Fibroblast of lung (primary cell): ENCODE measurements around the gene PGGHG. TPM values are rescaled to one million over a fixed set of nuclear protein-coding genes. Genes with fewer than 3 reads are reported as not detected.

ENCODE experiments used
- DNase-seq, 2 donors: peaks; one replicate each; pipeline versions ENCODE4 v3.0.0 to v3.0.0-alpha.2; 2010; ENCODE audit warnings: low read depth in 2 of 2
- H2AFZ ChIP-seq: 2 replicates; pipeline ENCODE4 v1.5.1; 2012; ENCODE audit warnings: low read length, control low read depth, inconsistent platforms
- H3K27ac ChIP-seq: 2 replicates; pipeline ENCODE4 v1.5.1; 2011; ENCODE audit warnings: low read length, control low read depth; ENCODE audit not compliant: insufficient read depth
- H3K27me3 ChIP-seq: 2 replicates; pipeline ENCODE4 v1.5.1; 2011; ENCODE audit warnings: mild to moderate bottlenecking, low read length; ENCODE audit not compliant: control insufficient read depth, insufficient read depth
- H3K36me3 ChIP-seq: 2 replicates; pipeline ENCODE4 v1.5.1; 2011; ENCODE audit warnings: low read length; ENCODE audit not compliant: control insufficient read depth, insufficient read depth
- H3K4me1 ChIP-seq: 2 replicates; pipeline ENCODE4 v1.5.1; 2011; ENCODE audit warnings: low read length; ENCODE audit not compliant: control insufficient read depth, insufficient read depth; ENCODE audit errors: extremely low read depth
- H3K4me2 ChIP-seq: 2 replicates; pipeline ENCODE4 v1.5.1; 2011; ENCODE audit warnings: low read length, control low read depth; ENCODE audit not compliant: insufficient read depth; ENCODE audit errors: extremely low read depth
- H3K4me3 ChIP-seq, 4 experiments: fragments of 200-600 bp in 1 of 4; sonication (generic) in 1 of 4; replicated peaks in 1 of 4; 2 replicates each; pipeline ENCODE4 v1.5.1; 2011 to 2016; ENCODE audit warnings: low read length in 4 of 4, low read depth in 3 of 4, mild to moderate bottlenecking in 3 of 4, control low read depth in 2 of 4, inconsistent platforms in 1 of 4, mixed read lengths in 1 of 4; ENCODE audit not compliant: insufficient read depth in 1 of 4; ENCODE audit errors: control extremely low read depth in 1 of 4
- H3K79me2 ChIP-seq: 2 replicates; pipeline ENCODE4 v1.5.1; 2012; ENCODE audit warnings: mild to moderate bottlenecking, low read length, inconsistent platforms; ENCODE audit not compliant: control insufficient read depth, insufficient read depth
- H3K9ac ChIP-seq: 2 replicates; pipeline ENCODE4 v1.5.1; 2011; ENCODE audit warnings: mild to moderate bottlenecking, low read length, control low read depth; ENCODE audit not compliant: insufficient read depth
- H3K9me3 ChIP-seq: 2 replicates; pipeline ENCODE4 v1.5.1; 2012; ENCODE audit warnings: low read depth, low read length; ENCODE audit not compliant: control insufficient read depth, insufficient read depth
- H4K20me1 ChIP-seq: 2 replicates; pipeline ENCODE4 v1.5.1; 2011; ENCODE audit warnings: low read length; ENCODE audit not compliant: control insufficient read depth, insufficient read depth; ENCODE audit errors: extremely low read depth
- CTCF ChIP-seq, 2 donors: IDR thresholded peaks in 1 of 2; conservative IDR thresholded peaks in 1 of 2; 1 replicate in 1 of 2; 2 replicates in 1 of 2; pipeline ENCODE4 v1.5.1; 2011 to 2012; ENCODE audit warnings: low read length in 2 of 2, control low read depth in 1 of 2, inconsistent platforms in 1 of 2, low read depth in 1 of 2, mild to moderate bottlenecking in 1 of 2
- EZH2 ChIP-seq: IDR thresholded peaks from 2 replicates; pipeline ENCODE4 v1.5.1; 2012; ENCODE audit warnings: low read length, control low read depth, mild to moderate bottlenecking; ENCODE audit errors: missing control alignments
- polyA plus RNA-seq, 2 donors: library from polyadenylated mRNA; depleted of rRNA in 1 of 2; stranded (reverse) in 1 of 2; unstranded in 1 of 2; fragments of >200 nt; gene quantifications; 2 replicates each; pipeline ENCODE4 v1.2.1, GENCODE V29; 2011 to 2012; ENCODE audit warnings: missing spikeins in 1 of 2
- total RNA-seq: library from RNA; depleted of rRNA; stranded (reverse); fragments of >200 nt; gene quantifications from 2 replicates; pipeline ENCODE4 v1.2.1, GENCODE V29; 2014

PGGHG gene
- total and polyA plus RNA-seq, 2 donors (not counting 1 experiment from before 2014, with no cell fraction given) = 4.6 to 8.4 TPM

DNA sequence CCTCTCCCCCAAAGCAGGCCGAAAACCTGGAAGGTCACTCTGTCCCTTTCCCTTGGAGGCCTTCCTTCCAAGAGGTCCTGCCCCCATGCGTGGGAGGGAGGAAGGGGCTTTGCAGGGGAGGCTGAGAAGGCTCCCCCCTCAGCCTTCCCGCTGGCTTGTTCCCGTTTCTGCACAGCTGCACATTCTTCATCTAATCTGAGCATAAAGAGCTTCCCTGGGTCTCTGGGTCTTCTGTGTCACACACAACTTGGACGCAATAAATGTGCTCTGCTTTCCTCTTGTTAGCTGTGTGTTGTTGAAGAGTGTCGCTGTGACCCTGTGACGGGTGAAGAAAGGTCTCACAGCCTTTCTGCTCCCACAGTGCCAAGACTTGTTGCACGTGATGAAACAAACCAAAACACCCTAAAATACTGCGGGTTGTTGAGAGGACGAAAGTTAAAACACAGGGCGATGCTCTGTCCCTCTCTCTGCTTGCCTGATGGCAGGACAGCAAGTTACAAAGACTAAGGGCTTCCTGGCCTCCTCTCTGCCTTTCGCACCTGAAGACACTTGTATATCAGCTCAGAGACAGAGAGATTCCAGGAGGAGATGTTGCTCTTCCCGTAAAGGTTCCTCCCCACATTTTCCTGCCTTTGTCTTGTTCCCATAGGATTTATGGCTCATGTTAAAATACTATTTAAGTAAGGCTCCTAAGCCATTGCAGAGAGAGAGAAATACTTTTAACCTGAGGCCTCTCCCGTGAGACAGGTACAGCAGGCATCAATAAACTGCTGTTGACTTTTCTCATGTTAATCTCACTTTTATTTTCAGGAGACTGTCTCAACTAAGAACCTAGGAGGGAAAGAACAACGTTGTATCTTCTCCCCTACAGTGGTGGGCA lies 47.1 kb downstream of the PGGHG start:
- no peaks in the 10 kb centered on the region for H3K36me3 ChIP-seq
- H3K9ac ChIP-seq = no peak overlapping the region
- H3K4me3 ChIP-seq = no peak overlapping the region
- H3K27me3 ChIP-seq = no peaks in the 10 kb centered on the region
- no peaks in the 10 kb centered on the region for H3K9me3 ChIP-seq
- H3K27ac ChIP-seq = no peak overlapping the region
- no peaks in the 10 kb centered on the region for H3K79me2 ChIP-seq
- no peaks in the 10 kb centered on the region for H4K20me1 ChIP-seq
- H3K4me1 ChIP-seq = no peaks in the 10 kb centered on the region
- H2AFZ ChIP-seq = peak overlapping the region; percentile 90
- no peak overlapping the region for H3K4me2 ChIP-seq
- DNase-seq = no peak
- TF ChIP-seq CTCF (conservative IDR thresholded peaks at IDR 0.05 in 1 of 2, IDR thresholded peaks at IDR 0.05 in 1 of 2; ENCODE audit: low read depth in 1 of 2, low read length in 2 of 2) = no peak
- no peak for TF ChIP-seq EZH2

- Histone ChIP-seq H3K27me3 (no peaks in the 10 kb centered on the region), H3K9me3 (no peaks in the 10 kb centered on the region), H3K27ac (no peak overlapping the region), H2AFZ (no peak overlapping the region), H3K4me3 (no peak overlapping the region), H4K20me1 (no peaks in the 10 kb centered on the region), H3K4me1 (no peaks in the 10 kb centered on the region), H3K36me3 (no peaks in the 10 kb centered on the region), H3K4me2 (no peak overlapping the region), H3K9ac (no peak overlapping the region), H3K79me2 (no peaks in the 10 kb centered on the region)
- no peak for TF ChIP-seq EZH2
- TF ChIP-seq CTCF (conservative IDR thresholded peaks at IDR 0.05 in 1 of 2, IDR thresholded peaks at IDR 0.05 in 1 of 2; ENCODE audit: low read depth in 1 of 2, low read length in 2 of 2) = no peak
- no peak for DNase-seq
Observed at GRCh38 chr11:336659-337198, 47.8 kb downstream of the PGGHG start.

DNA sequence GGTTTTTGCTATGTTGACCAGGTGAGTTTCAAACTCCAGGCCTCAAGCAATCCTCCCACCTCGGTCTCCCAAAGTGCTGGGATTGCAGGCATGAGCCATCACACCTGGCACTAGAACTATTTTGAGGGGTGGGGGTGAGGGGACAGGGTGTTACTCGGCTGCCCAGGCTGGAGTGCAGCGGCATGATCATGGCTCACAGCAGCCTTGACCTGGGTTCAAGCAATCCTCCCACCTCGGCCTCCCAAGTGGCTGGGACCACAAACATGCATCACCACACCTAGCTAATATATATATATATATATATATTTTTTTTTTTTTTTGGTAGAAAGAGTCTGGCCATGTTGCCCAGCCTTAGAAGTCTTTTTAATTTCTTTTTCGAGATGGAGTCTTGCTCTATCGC lies 48.8 kb downstream of the PGGHG start:
- H3K9ac ChIP-seq = no peak overlapping the region
- no peaks in the 10 kb centered on the region for H3K4me1 ChIP-seq
- no peaks in the 10 kb centered on the region for H3K36me3 ChIP-seq
- no peaks in the 10 kb centered on the region for H3K9me3 ChIP-seq
- no peak overlapping the region for H3K4me2 ChIP-seq
- no peak overlapping the region for H3K4me3 ChIP-seq
- H4K20me1 ChIP-seq = no peaks in the 10 kb centered on the region
- no peak for DNase-seq
- H2AFZ ChIP-seq = no peak overlapping the region
- TF ChIP-seq CTCF (conservative IDR thresholded peaks at IDR 0.05 in 1 of 2, IDR thresholded peaks at IDR 0.05 in 1 of 2; ENCODE audit: low read depth in 1 of 2, low read length in 2 of 2) (no peak), EZH2 (no peak)
- H3K27ac ChIP-seq = no peak overlapping the region
- H3K27me3 ChIP-seq = no peaks in the 10 kb centered on the region
- no peaks in the 10 kb centered on the region for H3K79me2 ChIP-seq
